Testis (tissue), 2 donors: ENCODE data around the gene TSGA10IP.

Experiments
- POLR2A ChIP-seq: fragments of 450-650 bp; IDR thresholded peaks from one replicate; pipeline ENCODE4 v1.6.1; 2017; ENCODE audit warnings: antibody characterized with exemption, mild to moderate bottlenecking, moderate library complexity
- TF ChIP-seq, protein P1 (sequence below), 3 experiments: fragments of 450-650 bp in 2 of 3; fragments of 200-600 bp in 1 of 3; sonication (generic) in 1 of 3; IDR thresholded peaks; one replicate each; pipeline ENCODE4 v1.5.1; 2016 to 2019; ENCODE audit warnings: antibody characterized with exemption in 3 of 3, mild to moderate bottlenecking in 2 of 3, moderate library complexity in 1 of 3

- TF ChIP-seq POLR2A, result no peak
- TF ChIP-seq, protein P1, sequence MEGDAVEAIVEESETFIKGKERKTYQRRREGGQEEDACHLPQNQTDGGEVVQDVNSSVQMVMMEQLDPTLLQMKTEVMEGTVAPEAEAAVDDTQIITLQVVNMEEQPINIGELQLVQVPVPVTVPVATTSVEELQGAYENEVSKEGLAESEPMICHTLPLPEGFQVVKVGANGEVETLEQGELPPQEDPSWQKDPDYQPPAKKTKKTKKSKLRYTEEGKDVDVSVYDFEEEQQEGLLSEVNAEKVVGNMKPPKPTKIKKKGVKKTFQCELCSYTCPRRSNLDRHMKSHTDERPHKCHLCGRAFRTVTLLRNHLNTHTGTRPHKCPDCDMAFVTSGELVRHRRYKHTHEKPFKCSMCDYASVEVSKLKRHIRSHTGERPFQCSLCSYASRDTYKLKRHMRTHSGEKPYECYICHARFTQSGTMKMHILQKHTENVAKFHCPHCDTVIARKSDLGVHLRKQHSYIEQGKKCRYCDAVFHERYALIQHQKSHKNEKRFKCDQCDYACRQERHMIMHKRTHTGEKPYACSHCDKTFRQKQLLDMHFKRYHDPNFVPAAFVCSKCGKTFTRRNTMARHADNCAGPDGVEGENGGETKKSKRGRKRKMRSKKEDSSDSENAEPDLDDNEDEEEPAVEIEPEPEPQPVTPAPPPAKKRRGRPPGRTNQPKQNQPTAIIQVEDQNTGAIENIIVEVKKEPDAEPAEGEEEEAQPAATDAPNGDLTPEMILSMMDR (IDR thresholded peaks at IDR 0.05), result no peak
Measured at GRCh38 chr11:65907878-65908277, 37.4 kb upstream of the TSGA10IP start.
